Thyroid gland (tissue), 4 donors: Measurements from ENCODE around the gene TMC6. TPM values are rescaled to one million over a fixed set of nuclear protein-coding genes. Genes with fewer than 3 reads are reported as not detected.

ENCODE experiments used
- DNase-seq, 2 donors: peaks; one replicate each; pipeline ENCODE4 v3.0.0-alpha.2; 2019
- H3K27ac ChIP-seq, 3 donors: fragments of 200-600 bp; sonication (generic); 1 replicate in 2 of 3; 2 replicates in 1 of 3; pipeline ENCODE4 v1.5.1; 2016 to 2019; ENCODE audit warnings: mild to moderate bottlenecking in 1 of 3, moderate library complexity in 1 of 3
- H3K27me3 ChIP-seq: fragments of 200-600 bp; sonication (generic); one replicate; pipeline ENCODE4 v1.5.1; 2019
- H3K36me3 ChIP-seq, 2 donors: fragments of 200-600 bp; sonication (generic); one replicate each; pipeline ENCODE4 v1.5.1; 2016 to 2019
- H3K4me1 ChIP-seq, 2 donors: fragments of 200-600 bp; sonication (generic); one replicate each; pipeline ENCODE4 v1.5.1; 2017 to 2019
- H3K4me3 ChIP-seq, 3 donors: fragments of 200-600 bp; sonication (generic); replicated peaks in 1 of 3; 1 replicate in 2 of 3; 2 replicates in 1 of 3; pipeline ENCODE4 v1.5.1; 2016; ENCODE audit warnings: mild to moderate bottlenecking in 1 of 3
- H3K9me3 ChIP-seq: fragments of 200-600 bp; sonication (generic); one replicate; pipeline ENCODE4 v1.5.1; 2017
- POLR2A ChIP-seq, 2 donors: fragments of 450-650 bp; IDR thresholded peaks; one replicate each; pipeline ENCODE4 v1.6.1; 2017; ENCODE audit warnings: antibody characterized with exemption in 2 of 2, mild to moderate bottlenecking in 2 of 2, moderate library complexity in 1 of 2
- WGBS, 2 donors: methylation state at CpG; one replicate each; pipeline ENCODE4 v1.1.5; 2017; 5-methylcytosine and 5-hydroxymethylcytosine counted together
- intact Hi-C: fragments of 100-400 bp; cut with DNase I; formaldehyde crosslinking; loops from one replicate; pipeline ENCODE4 v1.15.1; 2023
- total RNA-seq, 4 donors: library from RNA; depleted of rRNA; stranded (reverse); fragments of >200 nt; gene quantifications; one replicate each; pipeline ENCODE4 v1.2.3, GENCODE V29; 2016
- TF ChIP-seq, protein P1 (sequence below), 6 experiments: fragments of 200-600 bp in 3 of 6; fragments of 450-650 bp in 3 of 6; sonication (generic) in 3 of 6; IDR thresholded peaks; one replicate each; pipeline ENCODE4 v1.5.1; 2016 to 2019; ENCODE audit warnings: antibody characterized with exemption in 6 of 6, mild to moderate bottlenecking in 2 of 6, inconsistent platforms in 1 of 6, moderate library complexity in 1 of 6

Gene TMC6
- total RNA-seq, 4 donors from 2014 or later = 10.0 to 22.8 (median 20.4) TPM

DNA sequence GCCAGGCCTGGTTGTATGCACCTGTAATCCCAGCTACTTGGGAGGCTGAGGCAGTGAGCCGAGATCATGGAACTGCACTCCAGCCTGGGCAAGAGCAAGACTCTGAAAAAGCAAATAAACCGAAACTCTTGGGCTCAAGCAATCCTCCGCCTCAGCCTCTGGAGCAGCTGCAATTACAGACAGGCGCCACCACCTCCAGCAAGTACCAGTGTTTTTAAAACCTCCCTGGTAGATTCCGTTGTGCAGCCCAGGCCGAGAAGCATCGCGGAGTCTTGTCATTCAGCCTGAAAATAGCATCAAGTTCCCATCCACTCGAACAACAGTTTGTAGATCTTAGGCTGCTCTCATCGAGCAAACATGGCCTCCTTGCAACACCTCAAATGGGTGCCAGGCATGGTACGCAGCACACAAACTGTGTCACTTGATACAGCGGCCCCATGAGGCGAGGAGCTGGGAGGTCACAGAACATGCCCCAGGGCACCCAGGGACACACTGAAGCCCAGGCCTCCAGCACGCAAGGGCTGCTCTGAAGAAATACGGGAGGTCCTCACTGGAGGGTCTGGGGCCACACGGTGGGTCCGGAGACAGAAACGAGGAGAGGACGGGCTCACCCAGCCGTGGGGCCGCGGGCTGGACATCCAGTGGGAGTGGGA lies 18.1 kb downstream of the TMC6 start:
- H3K27me3 ChIP-seq = no peaks in the 10 kb centered on the region
- intact Hi-C loops = loop anchor here (2.0 to 5.0 kb wide), 2 partner anchors 140 to 312 kb away; no protein-coding TSS in a partner anchor
- no peak overlapping the region for H3K4me3 ChIP-seq
- DNase-seq = no peak
- TF ChIP-seq, protein P1, sequence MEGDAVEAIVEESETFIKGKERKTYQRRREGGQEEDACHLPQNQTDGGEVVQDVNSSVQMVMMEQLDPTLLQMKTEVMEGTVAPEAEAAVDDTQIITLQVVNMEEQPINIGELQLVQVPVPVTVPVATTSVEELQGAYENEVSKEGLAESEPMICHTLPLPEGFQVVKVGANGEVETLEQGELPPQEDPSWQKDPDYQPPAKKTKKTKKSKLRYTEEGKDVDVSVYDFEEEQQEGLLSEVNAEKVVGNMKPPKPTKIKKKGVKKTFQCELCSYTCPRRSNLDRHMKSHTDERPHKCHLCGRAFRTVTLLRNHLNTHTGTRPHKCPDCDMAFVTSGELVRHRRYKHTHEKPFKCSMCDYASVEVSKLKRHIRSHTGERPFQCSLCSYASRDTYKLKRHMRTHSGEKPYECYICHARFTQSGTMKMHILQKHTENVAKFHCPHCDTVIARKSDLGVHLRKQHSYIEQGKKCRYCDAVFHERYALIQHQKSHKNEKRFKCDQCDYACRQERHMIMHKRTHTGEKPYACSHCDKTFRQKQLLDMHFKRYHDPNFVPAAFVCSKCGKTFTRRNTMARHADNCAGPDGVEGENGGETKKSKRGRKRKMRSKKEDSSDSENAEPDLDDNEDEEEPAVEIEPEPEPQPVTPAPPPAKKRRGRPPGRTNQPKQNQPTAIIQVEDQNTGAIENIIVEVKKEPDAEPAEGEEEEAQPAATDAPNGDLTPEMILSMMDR (IDR thresholded peaks at IDR 0.05) = no peak
- no peak for TF ChIP-seq POLR2A (IDR thresholded peaks at IDR 0.05)
- H3K36me3 ChIP-seq = no peaks in the 10 kb centered on the region
- no peak overlapping the region for H3K27ac ChIP-seq
- H3K9me3 ChIP-seq = no peaks in the 10 kb centered on the region
- H3K4me1 ChIP-seq = peaks cover 4 to 15% of the 10 kb centered on the region in 2 donors
- 64 to 82% methylated on average over 17 to 22 of the region's 22 CpGs for WGBS, 2 donors

DNA sequence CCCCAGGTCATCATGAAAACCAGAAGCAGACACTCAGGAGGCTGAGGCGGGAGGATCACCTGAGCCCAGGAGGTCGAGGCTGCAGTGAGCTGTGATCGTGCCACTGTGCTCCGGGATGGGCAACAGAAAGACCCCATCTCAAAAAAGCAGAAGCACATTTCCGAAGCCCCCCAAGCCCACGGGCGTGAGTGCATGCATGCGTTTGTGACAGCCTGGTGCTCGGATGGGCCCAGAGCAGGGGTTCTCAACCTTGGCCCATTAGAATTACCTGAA lies 19.1 kb downstream of the TMC6 start:
- no peaks in the 10 kb centered on the region for H3K27me3 ChIP-seq
- H3K4me3 ChIP-seq = no peak overlapping the region
- no peak for DNase-seq
- WGBS, 2 donors = 82 to 93% methylated on average over 9 of the region's 9 CpGs
- TF ChIP-seq POLR2A (IDR thresholded peaks at IDR 0.05) = no peak
- TF ChIP-seq, protein P1 (IDR thresholded peaks at IDR 0.05) = no peak
- peaks cover 4 to 15% of the 10 kb centered on the region in 2 donors for H3K4me1 ChIP-seq
- H3K36me3 ChIP-seq = peaks cover 4% of the 10 kb centered on the region in 2 donors
- H3K9me3 ChIP-seq = no peaks in the 10 kb centered on the region
- intact Hi-C loops = no loop called here
- H3K27ac ChIP-seq = no peak overlapping the region

- no peak overlapping the region for H3K27ac ChIP-seq
These were observed 19.6 kb downstream of the TMC6 start for GRCh38 chr17:78108726-78109488.

GRCh38 chr17:78107976-78108725 lies 20.4 kb downstream of the TMC6 start:
- H3K27me3 ChIP-seq = no peaks in the 10 kb centered on the region
- H3K27ac ChIP-seq = no peak overlapping the region
- intact Hi-C loops = no loop called here
- no peak for TF ChIP-seq POLR2A (IDR thresholded peaks at IDR 0.05)
- TF ChIP-seq, protein P1 (IDR thresholded peaks at IDR 0.05) = no peak
- H3K4me1 ChIP-seq = peaks cover 0 to 8% of the 10 kb centered on the region in 2 donors
- no peak for DNase-seq
- peaks cover 8 to 16% of the 10 kb centered on the region in 2 donors for H3K36me3 ChIP-seq
- no peaks in the 10 kb centered on the region for H3K9me3 ChIP-seq
- no peak overlapping the region for H3K4me3 ChIP-seq
- WGBS, 2 donors = 92 to 93% methylated on average over 20 to 21 of the region's 21 CpGs

More at GRCh38 chr17:78108726-78109488, 19.6 kb downstream of the TMC6 start:
- 85 to 86% methylated on average over 18 of the region's 18 CpGs for WGBS, 2 donors
- no peak for DNase-seq
- H3K36me3 ChIP-seq = peaks cover 8% of the 10 kb centered on the region in 2 donors
- no peak overlapping the region for H3K4me3 ChIP-seq
- intact Hi-C loops = no loop called here
- H3K4me1 ChIP-seq = peaks cover under 1 to 11% of the 10 kb centered on the region in 2 donors
- no peak for TF ChIP-seq POLR2A (IDR thresholded peaks at IDR 0.05)
- TF ChIP-seq, protein P1 (IDR thresholded peaks at IDR 0.05) = no peak
- no peaks in the 10 kb centered on the region for H3K9me3 ChIP-seq
- H3K27me3 ChIP-seq = no peaks in the 10 kb centered on the region
